ENCODE results near the gene ZHX3.

ZHX3 gene

GRCh38 chr20:41170386-41171105, 147.0 kb downstream of the ZHX3 start:
- no peak for DNase-seq (ENCODE audit: low read depth)

GRCh38 chr20:41169791-41170351, 147.7 kb downstream of the ZHX3 start:
- no peak for DNase-seq (ENCODE audit: low read depth)

- no peak for DNase-seq (ENCODE audit: low read depth)
Observed at GRCh38 chr20:41169162-41169690, 148.3 kb downstream of the ZHX3 start.

- no peak for DNase-seq (ENCODE audit: low read depth)
Observed at GRCh38 chr20:41168281-41169161, 149.0 kb downstream of the ZHX3 start.

GRCh38 chr20:41167481-41168253, 149.9 kb downstream of the ZHX3 start:
- DNase-seq (ENCODE audit: low read depth), result no peak

GRCh38 chr20:41167118-41167470, 150.4 kb downstream of the ZHX3 start:
- no peak for DNase-seq (ENCODE audit: low read depth)

- DNase-seq (ENCODE audit: low read depth), result no peak
Observed at GRCh38 chr20:41166201-41167117, 151.1 kb downstream of the ZHX3 start.

GRCh38 chr20:41165001-41165882, 152.3 kb downstream of the ZHX3 start:
- no peak for DNase-seq (ENCODE audit: low read depth)

GRCh38 chr20:41163821-41164220, 153.7 kb downstream of the ZHX3 start:
- DNase-seq (ENCODE audit: low read depth), result no peak

GRCh38 chr20:41162396-41162795, 155.1 kb downstream of the ZHX3 start:
- no peak for DNase-seq (ENCODE audit: low read depth)

- DNase-seq (ENCODE audit: low read depth), result no peak
Observed at GRCh38 chr20:41161886-41162285, 155.6 kb downstream of the ZHX3 start.

GRCh38 chr20:41160686-41161085, 156.8 kb downstream of the ZHX3 start:
- no peak for DNase-seq (ENCODE audit: low read depth)

GRCh38 chr20:41159547-41159946, 158.0 kb downstream of the ZHX3 start:
- no peak for DNase-seq (ENCODE audit: low read depth)

GRCh38 chr20:41158082-41158625, 159.4 kb downstream of the ZHX3 start:
- DNase-seq (ENCODE audit: low read depth), result no peak

GRCh38 chr20:41155261-41155660, 162.3 kb downstream of the ZHX3 start:
- no peak for DNase-seq (ENCODE audit: low read depth)

GRCh38 chr20:41154436-41155176, 162.9 kb downstream of the ZHX3 start:
- no peak for DNase-seq (ENCODE audit: low read depth)

- no peak for DNase-seq (ENCODE audit: low read depth)
Observed at GRCh38 chr20:41152108-41152757, 165.3 kb downstream of the ZHX3 start.

- DNase-seq (ENCODE audit: low read depth), result no peak
Observed at GRCh38 chr20:41151134-41151869, 166.2 kb downstream of the ZHX3 start.

Measured in activated T-cell treated with anti-CD3 and anti-CD28 coated beads for 48 hours (primary cell).